ENCODE results near the gene RIC8B. TPM values are rescaled to one million over a fixed set of nuclear protein-coding genes. Genes with fewer than 3 reads are reported as not detected.
A peak's percentile ranks its signal among the peaks of the same experiment; 100 is the strongest.

RIC8B gene
- total and polyA plus RNA-seq, 7 experiments from 2014 or later = 8.0 to 21.1 (median 13.4) TPM

- no peaks in the 10 kb centered on the region for H3K9me3 ChIP-seq (ENCODE audit: control insufficient read depth in 2 of 3, low read length in 3 of 3)
- no peaks in the 10 kb centered on the region for H3K9me3 Mint-ChIP-seq
- CTCF ChIA-PET = interaction anchor here (0.6 to 1.4 kb wide), 2 partner anchors 41 to 46 kb away, joined by 3 read pairs; no protein-coding TSS in a partner anchor
- H3K36me3 Mint-ChIP-seq = peaks cover 7 to 50% (median 25%) of the 10 kb centered on the region in 5 donors
- H3K4me1 Mint-ChIP-seq = no peaks in the 10 kb centered on the region
- no peaks in the 10 kb centered on the region for H3K27me3 ChIP-seq (ENCODE audit: control insufficient read depth in 2 of 2, insufficient read depth in 2 of 2, low read length in 2 of 2)
- ATAC-seq (no peak), DNase-seq (no peak)
- H3K4me3 Mint-ChIP-seq = no peak overlapping the region
- POLR2A ChIA-PET = interaction anchor here (1.1 kb wide), 1 partner anchor 19 kb away, joined by 3 read pairs; no protein-coding TSS in a partner anchor
- H3K27ac Mint-ChIP-seq = peak overlapping the region in 1 of 9 donors; percentile 46
- intact Hi-C loops (cut with micrococcal nuclease) = no loop called here
- H3K4me1 ChIP-seq (ENCODE audit: control insufficient read depth in 2 of 2, insufficient read depth in 2 of 2, low read length in 2 of 2) = no peaks in the 10 kb centered on the region
- no peak overlapping the region for H3K27ac ChIP-seq (ENCODE audit: low read depth, low read length)
- H3K27me3 Mint-ChIP-seq = no peaks in the 10 kb centered on the region
- H3K4me3 ChIP-seq (ENCODE audit: low read length) = no peak overlapping the region
- peaks cover 9 to 63% (median 9%) of the 10 kb centered on the region in 3 experiments for H3K36me3 ChIP-seq (ENCODE audit: control insufficient read depth in 2 of 3, insufficient read depth in 3 of 3, low read length in 3 of 3)
These were observed 108.9 kb downstream of the RIC8B start for GRCh38 chr12:106883426-106883825.

- POLR2A ChIA-PET = no interaction called here
- no peaks in the 10 kb centered on the region for H3K27me3 ChIP-seq (ENCODE audit: control insufficient read depth in 2 of 2, insufficient read depth in 2 of 2, low read length in 2 of 2)
- H3K4me1 ChIP-seq (ENCODE audit: control insufficient read depth in 2 of 2, insufficient read depth in 2 of 2, low read length in 2 of 2) = no peaks in the 10 kb centered on the region
- DNase-seq (no peak), ATAC-seq (no peak)
- Mint-ChIP-seq H3K27me3 (no peaks in the 10 kb centered on the region), H3K4me1 (no peaks in the 10 kb centered on the region), H3K36me3 (peaks cover 4 to 39% (median 24%) of the 10 kb centered on the region in 5 donors), H3K9me3 (no peaks in the 10 kb centered on the region), H3K4me3 (no peak overlapping the region), H3K27ac (peak overlapping the region in 2 of 9 donors; percentile 69 to 71)
- intact Hi-C loops (cut with micrococcal nuclease) = no loop called here
- CTCF ChIA-PET = interaction anchor here (0.8 kb wide), 1 partner anchor 8 kb away, joined by 3 read pairs; no protein-coding TSS in a partner anchor
- H3K27ac ChIP-seq (ENCODE audit: low read depth, low read length) = no peak overlapping the region
- H3K9me3 ChIP-seq (ENCODE audit: control insufficient read depth in 2 of 3, low read length in 3 of 3) = no peaks in the 10 kb centered on the region
- H3K4me3 ChIP-seq (ENCODE audit: low read length) = no peak overlapping the region
- H3K36me3 ChIP-seq (ENCODE audit: control insufficient read depth in 2 of 3, insufficient read depth in 3 of 3, low read length in 3 of 3) = peaks cover 3 to 53% (median 8%) of the 10 kb centered on the region in 3 experiments
These were observed 110.5 kb downstream of the RIC8B start for GRCh38 chr12:106885026-106885425.

GRCh38 chr12:106885541-106886249 lies 111.2 kb downstream of the RIC8B start:
- intact Hi-C loops (cut with micrococcal nuclease) = no loop called here
- Mint-ChIP-seq H3K9me3 (no peaks in the 10 kb centered on the region), H3K36me3 (peaks cover 4 to 33% (median 21%) of the 10 kb centered on the region in 5 donors), H3K4me3 (no peak overlapping the region), H3K27ac (no peak overlapping the region), H3K4me1 (no peaks in the 10 kb centered on the region), H3K27me3 (no peaks in the 10 kb centered on the region)
- Histone ChIP-seq H3K4me3 (ENCODE audit: low read length) (no peak overlapping the region), H3K27ac (ENCODE audit: low read depth, low read length) (no peak overlapping the region), H3K36me3 (ENCODE audit: control insufficient read depth in 2 of 3, insufficient read depth in 3 of 3, low read length in 3 of 3) (peaks cover 1 to 49% (median 3%) of the 10 kb centered on the region in 3 experiments), H3K9me3 (ENCODE audit: control insufficient read depth in 2 of 3, low read length in 3 of 3) (no peaks in the 10 kb centered on the region), H3K27me3 (ENCODE audit: control insufficient read depth in 2 of 2, insufficient read depth in 2 of 2, low read length in 2 of 2) (no peaks in the 10 kb centered on the region), H3K4me1 (ENCODE audit: control insufficient read depth in 2 of 2, insufficient read depth in 2 of 2, low read length in 2 of 2) (no peaks in the 10 kb centered on the region)
- ChIA-PET POLR2A (no interaction called here), CTCF (no interaction called here)
- ATAC-seq (no peak), DNase-seq (no peak)

- no peak overlapping the region for H3K4me3 Mint-ChIP-seq
- ChIA-PET POLR2A (no interaction called here), CTCF (no interaction called here)
- H3K36me3 Mint-ChIP-seq = peaks cover 4 to 24% (median 16%) of the 10 kb centered on the region in 5 donors
- no peaks in the 10 kb centered on the region for H3K27me3 ChIP-seq (ENCODE audit: control insufficient read depth in 2 of 2, insufficient read depth in 2 of 2, low read length in 2 of 2)
- ATAC-seq (no peak), DNase-seq (no peak)
- peaks cover 0 to 42% (median 3%) of the 10 kb centered on the region in 3 experiments for H3K36me3 ChIP-seq (ENCODE audit: control insufficient read depth in 2 of 3, insufficient read depth in 3 of 3, low read length in 3 of 3)
- peaks cover 0 to 3% (median 0%) of the 10 kb centered on the region in 5 donors for H3K27me3 Mint-ChIP-seq
- H3K27ac ChIP-seq (ENCODE audit: low read depth, low read length) = no peak overlapping the region
- no peak overlapping the region for H3K4me3 ChIP-seq (ENCODE audit: low read length)
- peak overlapping the region in 1 of 9 donors; percentile 4 for H3K27ac Mint-ChIP-seq
- H3K9me3 ChIP-seq (ENCODE audit: control insufficient read depth in 2 of 3, low read length in 3 of 3) = no peaks in the 10 kb centered on the region
- no peaks in the 10 kb centered on the region for H3K4me1 ChIP-seq (ENCODE audit: control insufficient read depth in 2 of 2, insufficient read depth in 2 of 2, low read length in 2 of 2)
- intact Hi-C loops (cut with micrococcal nuclease) = no loop called here
- peaks cover 0 to 4% (median 0%) of the 10 kb centered on the region in 11 donors for H3K9me3 Mint-ChIP-seq
- H3K4me1 Mint-ChIP-seq = no peaks in the 10 kb centered on the region
These were observed 112.5 kb downstream of the RIC8B start for GRCh38 chr12:106886932-106887331.

- ChIA-PET POLR2A (no interaction called here), CTCF (interaction anchor here (0.6 to 1.1 kb wide), 2 partner anchors 496 to 501 kb away, joined by 3 read pairs; no protein-coding TSS in a partner anchor)
- Mint-ChIP-seq H3K27me3 (peaks cover 0 to 3% (median 0%) of the 10 kb centered on the region in 5 donors), H3K27ac (peak overlapping the region in 1 of 9 donors; percentile 56), H3K36me3 (peaks cover 4 to 18% (median 10%) of the 10 kb centered on the region in 5 donors), H3K4me1 (no peaks in the 10 kb centered on the region), H3K9me3 (peaks cover 0 to 4% (median 0%) of the 10 kb centered on the region in 11 donors), H3K4me3 (no peak overlapping the region)
- Histone ChIP-seq H3K27ac (ENCODE audit: low read depth, low read length) (no peak overlapping the region), H3K36me3 (ENCODE audit: control insufficient read depth in 2 of 3, insufficient read depth in 3 of 3, low read length in 3 of 3) (peaks cover 0 to 35% (median 3%) of the 10 kb centered on the region in 3 experiments), H3K4me3 (ENCODE audit: low read length) (no peak overlapping the region), H3K4me1 (ENCODE audit: control insufficient read depth in 2 of 2, insufficient read depth in 2 of 2, low read length in 2 of 2) (no peaks in the 10 kb centered on the region), H3K9me3 (ENCODE audit: control insufficient read depth in 2 of 3, low read length in 3 of 3) (no peaks in the 10 kb centered on the region), H3K27me3 (ENCODE audit: control insufficient read depth in 2 of 2, insufficient read depth in 2 of 2, low read length in 2 of 2) (no peaks in the 10 kb centered on the region)
- DNase-seq = no peak
- no peak for ATAC-seq
- intact Hi-C loops (cut with micrococcal nuclease) = no loop called here
These were observed 114.0 kb downstream of the RIC8B start for GRCh38 chr12:106888348-106888970.

GRCh38 chr12:106889326-106889725 lies 114.8 kb downstream of the RIC8B start:
- Histone ChIP-seq H3K27ac (ENCODE audit: low read depth, low read length) (no peak overlapping the region), H3K4me3 (ENCODE audit: low read length) (no peak overlapping the region), H3K36me3 (ENCODE audit: control insufficient read depth in 2 of 3, insufficient read depth in 3 of 3, low read length in 3 of 3) (peaks cover 0 to 27% (median 3%) of the 10 kb centered on the region in 3 experiments), H3K9me3 (ENCODE audit: control insufficient read depth in 2 of 3, low read length in 3 of 3) (no peaks in the 10 kb centered on the region), H3K4me1 (ENCODE audit: control insufficient read depth in 2 of 2, insufficient read depth in 2 of 2, low read length in 2 of 2) (no peaks in the 10 kb centered on the region), H3K27me3 (ENCODE audit: control insufficient read depth in 2 of 2, insufficient read depth in 2 of 2, low read length in 2 of 2) (no peaks in the 10 kb centered on the region)
- Mint-ChIP-seq H3K4me3 (no peak overlapping the region), H3K9me3 (peaks cover 0 to 4% (median 0%) of the 10 kb centered on the region in 11 donors), H3K27me3 (peaks cover 0 to 3% (median 0%) of the 10 kb centered on the region in 5 donors), H3K36me3 (peaks cover 0 to 12% (median 4%) of the 10 kb centered on the region in 5 donors), H3K4me1 (no peaks in the 10 kb centered on the region), H3K27ac (no peak overlapping the region)
- ATAC-seq (no peak), DNase-seq (no peak)
- intact Hi-C loops (cut with micrococcal nuclease) = no loop called here
- POLR2A ChIA-PET = no interaction called here
- CTCF ChIA-PET = no interaction called here

All from naive thymus-derived CD4-positive, alpha-beta T cell (primary cell).